GM21360 (cell line): ENCODE results near the gene APOC3.
"Not testable (repeated sequence)": the region's sequence is repeated elsewhere in the genome, so short reads cannot be mapped to it uniquely, and the experiment has no call there.

ENCODE experiments used
- ATAC-seq: cut with Tn5 transposase; IDR thresholded peaks from one replicate; pipeline ENCODE4 v1.9.1; 2021; ENCODE audit warnings: mild to moderate bottlenecking, moderate library complexity; ENCODE audit not compliant: unreplicated experiment

APOC3 gene

DNA sequence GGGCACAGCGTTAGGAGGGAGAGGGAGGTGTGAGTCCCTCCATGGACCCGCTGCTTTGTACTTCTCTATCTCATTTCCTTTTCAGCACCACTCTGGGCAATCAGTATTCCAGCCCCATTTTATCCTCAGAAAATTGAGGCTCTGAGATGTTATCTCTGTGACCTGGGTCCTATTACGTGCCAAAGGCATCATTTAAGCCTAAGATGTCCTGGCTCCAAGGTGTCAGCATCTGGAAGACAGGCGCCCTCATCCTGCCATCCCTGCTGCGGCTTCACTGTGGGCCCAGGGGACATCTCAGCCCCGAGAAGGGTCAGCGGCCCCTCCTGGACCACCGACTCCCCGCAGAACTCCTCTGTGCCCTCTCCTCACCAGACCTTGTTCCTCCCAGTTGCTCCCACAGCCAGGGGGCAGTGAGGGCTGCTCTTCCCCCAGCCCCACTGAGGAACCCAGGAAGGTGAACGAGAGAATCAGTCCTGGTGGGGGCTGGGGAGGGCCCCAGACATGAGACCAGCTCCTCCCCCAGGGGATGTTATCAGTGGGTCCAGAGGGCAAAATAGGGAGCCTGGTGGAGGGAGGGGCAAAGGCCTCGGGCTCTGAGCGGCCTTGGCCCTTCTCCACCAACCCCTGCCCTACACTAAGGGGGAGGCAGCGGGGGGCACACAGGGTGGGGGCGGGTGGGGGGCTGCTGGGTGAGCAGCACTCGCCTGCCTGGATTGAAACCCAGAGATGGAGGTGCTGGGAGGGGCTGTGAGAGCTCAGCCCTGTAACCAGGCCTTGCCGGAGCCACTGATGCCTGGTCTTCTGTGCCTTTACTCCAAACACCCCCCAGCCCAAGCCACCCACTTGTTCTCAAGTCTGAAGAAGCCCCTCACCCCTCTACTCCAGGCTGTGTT is 829 bp upstream of the APOC3 start:
- no peak for ATAC-seq

DNA sequence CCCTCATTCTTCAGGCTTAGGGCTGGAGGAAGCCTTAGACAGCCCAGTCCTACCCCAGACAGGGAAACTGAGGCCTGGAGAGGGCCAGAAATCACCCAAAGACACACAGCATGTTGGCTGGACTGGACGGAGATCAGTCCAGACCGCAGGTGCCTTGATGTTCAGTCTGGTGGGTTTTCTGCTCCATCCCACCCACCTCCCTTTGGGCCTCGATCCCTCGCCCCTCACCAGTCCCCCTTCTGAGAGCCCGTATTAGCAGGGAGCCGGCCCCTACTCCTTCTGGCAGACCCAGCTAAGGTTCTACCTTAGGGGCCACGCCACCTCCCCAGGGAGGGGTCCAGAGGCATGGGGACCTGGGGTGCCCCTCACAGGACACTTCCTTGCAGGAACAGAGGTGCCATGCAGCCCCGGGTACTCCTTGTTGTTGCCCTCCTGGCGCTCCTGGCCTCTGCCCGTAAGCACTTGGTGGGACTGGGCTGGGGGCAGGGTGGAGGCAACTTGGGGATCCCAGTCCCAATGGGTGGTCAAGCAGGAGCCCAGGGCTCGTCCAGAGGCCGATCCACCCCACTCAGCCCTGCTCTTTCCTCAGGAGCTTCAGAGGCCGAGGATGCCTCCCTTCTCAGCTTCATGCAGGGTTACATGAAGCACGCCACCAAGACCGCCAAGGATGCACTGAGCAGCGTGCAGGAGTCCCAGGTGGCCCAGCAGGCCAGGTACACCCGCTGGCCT is 641 bp downstream of the APOC3 start:
- no peak for ATAC-seq

DNA sequence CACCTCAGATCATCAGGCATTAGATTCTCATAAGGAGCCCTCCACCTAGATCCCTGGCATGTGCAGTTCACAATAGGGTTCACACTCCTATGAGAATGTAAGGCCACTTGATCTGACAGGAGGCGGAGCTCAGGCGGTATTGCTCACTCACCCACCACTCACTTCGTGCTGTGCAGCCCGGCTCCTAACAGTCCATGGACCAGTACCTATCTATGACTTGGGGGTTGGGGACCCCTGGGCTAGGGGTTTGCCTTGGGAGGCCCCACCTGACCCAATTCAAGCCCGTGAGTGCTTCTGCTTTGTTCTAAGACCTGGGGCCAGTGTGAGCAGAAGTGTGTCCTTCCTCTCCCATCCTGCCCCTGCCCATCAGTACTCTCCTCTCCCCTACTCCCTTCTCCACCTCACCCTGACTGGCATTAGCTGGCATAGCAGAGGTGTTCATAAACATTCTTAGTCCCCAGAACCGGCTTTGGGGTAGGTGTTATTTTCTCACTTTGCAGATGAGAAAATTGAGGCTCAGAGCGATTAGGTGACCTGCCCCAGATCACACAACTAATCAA is 2.2 kb downstream of the APOC3 start:
- no peak for ATAC-seq

DNA sequence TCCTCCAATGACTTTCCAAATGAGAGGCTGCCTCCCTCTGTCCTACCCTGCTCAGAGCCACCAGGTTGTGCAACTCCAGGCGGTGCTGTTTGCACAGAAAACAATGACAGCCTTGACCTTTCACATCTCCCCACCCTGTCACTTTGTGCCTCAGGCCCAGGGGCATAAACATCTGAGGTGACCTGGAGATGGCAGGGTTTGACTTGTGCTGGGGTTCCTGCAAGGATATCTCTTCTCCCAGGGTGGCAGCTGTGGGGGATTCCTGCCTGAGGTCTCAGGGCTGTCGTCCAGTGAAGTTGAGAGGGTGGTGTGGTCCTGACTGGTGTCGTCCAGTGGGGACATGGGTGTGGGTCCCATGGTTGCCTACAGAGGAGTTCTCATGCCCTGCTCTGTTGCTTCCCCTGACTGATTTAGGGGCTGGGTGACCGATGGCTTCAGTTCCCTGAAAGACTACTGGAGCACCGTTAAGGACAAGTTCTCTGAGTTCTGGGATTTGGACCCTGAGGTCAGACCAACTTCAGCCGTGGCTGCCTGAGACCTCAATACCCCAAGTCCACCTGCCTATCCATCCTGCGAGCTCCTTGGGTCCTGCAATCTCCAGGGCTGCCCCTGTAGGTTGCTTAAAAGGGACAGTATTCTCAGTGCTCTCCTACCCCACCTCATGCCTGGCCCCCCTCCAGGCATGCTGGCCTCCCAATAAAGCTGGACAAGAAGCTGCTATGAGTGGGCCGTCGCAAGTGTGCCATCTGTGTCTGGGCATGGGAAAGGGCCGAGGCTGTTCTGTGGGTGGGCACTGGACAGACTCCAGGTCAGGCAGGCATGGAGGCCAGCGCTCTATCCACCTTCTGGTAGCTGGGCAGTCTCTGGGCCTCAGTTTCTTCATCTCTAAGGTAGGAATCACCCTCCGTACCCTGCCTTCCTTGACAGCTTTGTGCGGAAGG is 2.9 kb downstream of the APOC3 start:
- ATAC-seq: no peak

DNA sequence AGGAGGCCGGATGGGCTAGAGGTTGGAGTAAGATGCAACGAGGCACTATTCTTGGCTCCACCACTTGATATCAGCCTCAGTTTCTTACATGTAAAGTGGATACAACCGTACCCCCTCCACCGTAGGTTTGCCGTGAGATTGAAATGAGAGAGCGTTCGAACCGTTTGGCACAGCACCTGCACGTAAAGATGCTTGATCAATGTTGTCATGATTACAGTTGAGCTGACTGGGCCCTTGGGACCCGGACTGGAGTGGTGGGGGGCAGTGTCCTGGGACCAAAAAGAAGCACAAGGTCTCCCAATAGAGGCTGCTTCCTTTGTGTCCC is 3.7 kb downstream of the APOC3 start:
- ATAC-seq: no peak

DNA sequence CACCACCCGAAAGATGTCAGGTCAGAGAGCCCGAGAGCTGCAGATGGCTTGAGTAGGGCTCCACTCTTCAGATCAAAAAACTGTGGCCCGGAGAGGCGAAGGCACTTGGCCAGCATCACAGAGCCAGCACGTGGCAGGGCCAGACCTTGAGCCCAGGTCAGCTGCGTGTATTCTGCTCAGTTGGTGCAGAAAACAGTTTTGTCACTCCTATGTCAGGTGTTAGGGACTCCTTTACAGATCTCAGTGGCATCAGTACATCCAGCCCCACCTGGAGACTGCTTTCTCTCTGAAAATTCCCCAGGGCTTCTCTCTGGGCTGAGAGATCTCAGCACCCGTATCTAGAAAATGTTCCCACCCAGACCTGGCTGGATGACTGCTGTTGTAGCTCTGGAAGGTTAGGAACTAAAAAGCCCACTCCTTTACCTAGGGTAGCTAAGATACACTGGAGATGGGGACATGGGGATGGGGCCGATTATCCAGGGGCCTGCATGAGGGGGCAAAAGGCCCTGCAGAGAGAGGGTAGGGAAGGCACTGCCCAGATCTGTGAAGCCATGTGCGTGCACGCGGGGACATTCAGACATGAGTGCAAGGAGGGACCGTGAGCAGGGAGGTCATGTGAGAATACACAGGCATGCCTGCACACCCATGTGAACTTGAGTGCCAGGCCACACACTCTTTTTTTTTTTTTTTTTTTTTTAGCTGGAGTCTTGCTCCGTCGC is 4.3 kb downstream of the APOC3 start:
- ATAC-seq: no peak

DNA sequence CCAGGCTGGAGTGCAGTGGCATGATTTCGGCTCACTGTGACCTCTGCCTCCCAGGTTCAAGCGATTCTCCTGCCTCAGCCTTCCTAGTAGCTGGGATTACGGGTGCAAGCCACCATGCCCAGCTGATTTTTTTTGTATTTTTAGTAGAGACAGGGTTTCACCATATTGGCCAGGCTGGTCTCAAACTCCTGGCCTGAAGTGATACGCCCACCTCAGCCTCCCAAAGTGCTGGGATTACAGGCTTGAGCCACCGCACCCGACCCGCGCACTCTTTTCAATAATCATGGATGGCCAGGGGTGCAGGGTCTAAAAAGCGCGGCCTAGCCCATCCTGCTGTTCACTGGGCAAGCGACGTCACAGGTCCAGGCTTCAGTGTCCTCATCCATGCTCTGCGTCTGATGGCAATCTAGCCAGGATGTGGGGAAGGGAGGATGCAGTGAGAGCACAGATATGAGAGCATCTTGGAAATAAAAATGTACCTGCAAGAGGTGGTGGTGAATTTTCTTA is 4.9 kb downstream of the APOC3 start:
- ATAC-seq: not testable (repeated sequence)

DNA sequence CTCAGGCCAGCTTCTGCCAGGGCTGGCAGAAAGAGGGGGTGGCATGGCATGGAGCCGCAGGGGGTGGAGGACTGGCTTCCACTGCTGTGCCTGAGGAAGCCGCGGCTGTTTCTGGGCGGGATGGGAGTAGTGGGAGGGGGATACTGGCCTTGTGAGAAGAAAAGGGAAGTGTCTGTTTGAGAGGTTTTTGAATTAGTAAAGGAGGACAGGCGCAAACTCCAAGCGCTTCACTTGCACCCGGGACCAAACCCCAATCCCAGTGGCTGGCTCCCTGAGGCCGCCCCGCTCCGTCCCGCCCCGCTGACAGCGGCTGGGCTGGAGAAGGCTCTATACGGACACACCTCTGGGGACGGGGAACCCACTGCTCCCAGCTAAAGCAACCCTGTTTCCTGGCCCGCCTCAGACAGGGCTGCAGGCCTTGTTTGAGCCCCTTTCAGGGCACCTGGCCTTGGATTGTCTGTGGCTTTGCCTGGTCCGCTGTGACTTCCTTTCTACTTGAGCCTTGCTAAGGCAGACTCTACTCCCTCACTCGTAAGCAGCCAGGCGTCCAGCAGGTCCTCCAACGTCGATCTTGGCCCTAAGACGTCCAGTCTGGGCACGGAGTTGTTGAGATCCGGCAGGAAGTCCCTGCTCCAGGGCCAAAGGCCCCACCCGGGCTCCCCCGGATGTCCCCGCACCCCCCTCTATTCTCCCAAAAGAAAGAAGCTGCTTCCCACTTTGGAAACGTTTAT is 5.5 kb downstream of the APOC3 start:
- ATAC-seq: peak; percentile 13

DNA sequence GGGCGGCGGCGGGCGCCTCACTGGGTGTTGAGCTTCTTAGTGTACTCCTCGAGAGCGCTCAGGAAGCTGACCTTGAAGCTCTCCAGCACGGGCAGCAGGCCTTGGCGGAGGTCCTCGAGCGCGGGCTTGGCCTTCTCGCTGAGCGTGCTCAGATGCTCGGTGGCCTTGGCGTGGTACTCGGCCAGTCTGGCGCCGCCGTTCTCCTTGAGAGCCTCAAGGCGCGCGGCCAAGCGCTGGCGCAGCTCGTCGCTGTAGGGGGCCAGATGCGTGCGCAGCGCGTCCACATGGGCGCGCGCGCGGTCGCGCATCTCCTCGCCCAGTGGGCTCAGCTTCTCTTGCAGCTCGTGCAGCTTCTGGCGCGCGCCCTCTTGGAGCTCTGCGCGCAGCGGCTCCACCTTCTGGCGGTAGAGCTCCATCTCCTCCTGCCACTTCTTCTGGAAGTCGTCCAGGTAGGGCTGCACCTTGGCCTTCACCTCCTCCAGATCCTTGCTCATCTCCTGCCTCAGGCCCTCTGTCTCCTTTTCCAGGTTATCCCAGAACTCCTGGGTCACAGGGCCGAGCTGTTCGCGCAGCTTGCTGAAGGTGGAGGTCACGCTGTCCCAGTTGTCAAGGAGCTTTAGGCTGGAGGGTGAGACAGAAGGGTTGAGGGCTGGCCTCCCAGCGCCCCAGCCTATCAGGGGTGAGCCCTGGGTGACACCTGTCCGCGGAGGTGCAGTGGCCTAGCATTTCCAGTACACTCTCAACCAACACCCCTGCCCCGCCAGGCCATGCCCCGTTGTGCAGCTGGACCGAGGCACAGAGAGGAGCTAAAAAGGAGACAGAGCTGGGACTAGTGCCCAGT is 6.3 kb downstream of the APOC3 start:
- peak; percentile 79 for ATAC-seq

DNA sequence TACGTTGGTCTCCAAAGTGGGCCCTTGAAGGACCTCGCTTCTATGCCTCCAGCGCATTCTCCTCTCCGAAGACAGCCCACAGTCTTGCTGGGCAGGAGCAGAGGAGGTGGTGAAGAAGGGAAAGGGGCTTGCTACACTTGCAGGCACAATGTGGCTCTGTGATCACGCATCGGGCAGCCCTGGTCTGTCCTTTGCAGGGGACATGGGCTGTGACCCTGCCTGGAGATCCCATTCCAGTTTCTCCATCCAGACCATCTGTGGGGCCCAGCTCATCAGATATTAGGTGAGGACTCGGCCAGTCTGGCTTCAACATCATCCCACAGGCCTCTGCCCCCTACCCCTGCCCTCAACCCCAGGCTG is 6.9 kb downstream of the APOC3 start:
- no peak for ATAC-seq

DNA sequence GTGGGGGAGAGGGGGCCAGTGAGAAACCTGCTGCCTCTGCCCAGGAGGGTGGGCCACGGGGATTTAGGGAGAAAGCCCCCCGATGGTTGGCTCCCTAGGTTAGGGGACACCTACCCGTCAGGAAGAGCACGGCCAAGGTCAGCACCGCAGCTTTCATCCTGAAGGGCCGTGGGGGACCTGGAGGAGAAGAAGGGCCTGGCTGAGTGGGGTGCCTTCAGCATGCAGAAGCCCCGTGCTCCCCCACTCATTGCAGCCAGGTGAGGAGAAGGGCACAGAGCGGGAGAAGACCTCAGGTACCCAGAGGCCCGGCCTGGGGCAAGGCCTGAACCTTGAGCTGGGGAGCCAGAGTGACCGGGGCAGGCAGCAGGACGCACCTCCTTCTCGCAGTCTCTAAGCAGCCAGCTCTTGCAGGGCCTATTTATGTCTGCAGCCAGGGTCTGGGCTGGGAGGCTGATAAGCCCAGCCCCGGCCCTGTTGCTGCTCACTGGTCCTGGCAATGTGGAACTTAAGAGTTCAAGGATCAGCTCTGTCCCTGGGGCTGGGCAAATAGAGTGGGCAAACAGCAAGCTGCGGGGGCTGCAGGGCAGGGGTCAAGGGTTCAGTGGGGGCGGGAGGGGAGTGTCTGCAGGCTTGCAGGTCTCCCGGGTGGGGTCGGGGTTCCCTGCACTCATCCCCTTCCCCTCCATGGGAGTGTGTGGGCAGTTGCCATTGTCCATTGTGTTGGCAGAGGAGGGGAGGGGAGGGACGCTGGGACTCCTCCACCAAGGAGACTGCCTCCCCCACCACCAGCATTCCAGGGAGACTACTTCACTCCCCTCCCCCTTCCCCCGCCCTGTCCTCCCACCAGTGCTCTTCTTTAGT is 7.8 kb downstream of the APOC3 start, which contains the start of gene APOA1:
TSS of gene APOA1 (minus strand) at position 392 of the 861 bp plus-strand sequence. CDS start at position 157, 235 bp downstream.
- no peak for ATAC-seq

DNA sequence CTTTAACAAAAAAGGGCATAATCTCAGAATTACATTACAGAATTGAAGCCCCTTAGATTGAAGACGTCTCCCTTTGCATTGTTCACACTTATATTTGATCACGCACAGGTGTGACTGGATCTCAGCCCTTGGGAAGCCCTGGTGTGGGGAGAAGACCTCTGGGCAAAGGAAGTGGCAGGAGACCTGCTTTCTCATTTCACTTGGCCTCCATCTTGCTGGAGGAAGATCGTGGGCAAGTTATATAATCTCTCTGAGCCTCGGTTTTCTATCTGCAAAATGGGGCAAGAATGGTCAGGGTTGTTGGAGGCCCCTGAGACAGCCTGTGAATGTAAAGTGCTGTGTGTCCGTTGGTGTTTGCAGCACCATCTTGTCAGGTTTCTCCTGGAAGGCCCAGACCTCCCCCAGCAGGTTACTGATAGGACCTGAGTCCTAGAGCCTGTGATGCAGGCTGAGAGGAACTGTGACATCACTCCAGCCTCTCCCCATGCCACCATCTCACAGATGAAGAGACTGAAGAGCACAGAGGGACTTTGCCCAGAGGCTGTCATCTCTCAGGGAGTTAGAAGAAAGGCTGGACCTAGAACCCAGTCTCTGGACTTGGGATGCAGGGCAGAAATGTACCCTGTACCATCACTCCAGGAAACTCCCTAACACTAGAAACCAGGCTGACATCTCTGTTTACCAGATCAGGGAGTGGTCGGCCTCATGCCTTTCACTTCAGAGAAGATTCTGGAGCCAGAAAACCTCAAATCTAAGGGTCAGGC is 8.8 kb downstream of the APOC3 start:
- ATAC-seq: no peak

DNA sequence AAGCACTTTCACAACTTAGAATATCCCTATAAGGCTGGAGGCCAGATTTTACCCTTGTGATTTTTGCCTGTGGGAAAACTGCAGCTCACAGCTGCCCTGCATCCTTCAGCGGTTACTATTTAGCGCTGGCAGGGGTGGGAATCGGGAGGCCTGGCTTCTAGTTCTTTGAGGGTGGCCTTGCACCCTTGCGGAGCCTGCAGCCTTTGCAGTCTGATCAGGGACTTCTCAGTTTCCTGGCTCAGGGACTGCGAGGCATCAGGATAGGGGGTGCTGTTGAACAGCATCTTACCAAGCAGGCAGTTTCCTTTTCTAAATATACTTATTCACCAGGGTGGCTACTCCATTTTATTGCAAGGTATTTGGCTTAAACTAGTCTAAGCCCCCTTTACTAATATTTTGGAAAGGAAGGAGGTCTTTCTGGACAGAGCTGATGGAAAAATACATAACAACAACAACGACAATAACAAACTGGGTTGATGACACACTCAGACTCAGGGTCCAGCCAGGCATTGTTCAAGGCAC is 10.6 kb downstream of the APOC3 start:
- ATAC-seq: no peak

DNA sequence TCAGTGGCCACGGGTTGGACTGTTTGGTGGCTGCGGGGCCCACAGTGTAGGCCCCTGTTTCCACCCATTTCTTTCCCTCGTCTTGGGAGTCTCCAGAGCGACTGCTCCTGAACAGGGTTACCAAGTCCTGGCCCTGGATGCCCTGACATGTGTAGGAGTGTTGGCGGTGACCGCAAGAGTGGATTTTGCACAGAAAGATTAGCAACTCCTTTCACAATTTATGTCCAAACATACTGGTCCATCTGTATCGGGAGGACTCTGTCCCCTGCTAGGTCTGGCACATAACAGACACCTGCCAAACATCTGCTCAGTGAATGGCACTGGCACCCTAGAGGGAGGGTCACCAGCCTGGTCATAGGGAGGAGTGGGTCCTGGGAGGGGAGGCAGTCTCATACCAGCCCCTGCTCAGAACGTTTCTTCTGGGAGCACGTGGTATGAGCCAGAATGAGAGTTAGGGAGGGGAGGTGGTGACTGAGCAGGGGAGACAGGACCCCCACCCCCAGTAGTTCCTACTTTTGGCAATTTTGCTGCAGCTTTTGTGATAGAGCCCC is 11.1 kb downstream of the APOC3 start:
- no peak for ATAC-seq

DNA sequence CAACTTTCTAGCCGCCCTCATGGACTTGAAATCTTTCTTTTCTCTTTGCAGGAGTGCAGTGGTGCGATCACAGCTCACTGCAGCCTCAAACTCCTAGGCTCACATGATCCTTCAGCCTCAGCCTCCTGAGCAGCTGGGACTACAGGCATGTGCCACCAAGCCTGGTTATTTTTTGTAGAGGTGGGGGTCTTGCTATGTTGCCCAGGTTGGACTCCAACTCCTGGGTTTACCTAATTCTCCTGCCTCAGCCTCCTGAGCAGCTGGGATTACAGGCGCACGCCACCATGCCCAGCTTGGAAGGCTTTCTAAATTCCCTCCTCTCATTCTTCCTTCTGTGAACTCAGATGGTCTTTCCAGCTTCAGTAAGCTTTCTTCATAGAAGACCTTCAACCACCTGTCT is 12.4 kb downstream of the APOC3 start:
- no peak for ATAC-seq

DNA sequence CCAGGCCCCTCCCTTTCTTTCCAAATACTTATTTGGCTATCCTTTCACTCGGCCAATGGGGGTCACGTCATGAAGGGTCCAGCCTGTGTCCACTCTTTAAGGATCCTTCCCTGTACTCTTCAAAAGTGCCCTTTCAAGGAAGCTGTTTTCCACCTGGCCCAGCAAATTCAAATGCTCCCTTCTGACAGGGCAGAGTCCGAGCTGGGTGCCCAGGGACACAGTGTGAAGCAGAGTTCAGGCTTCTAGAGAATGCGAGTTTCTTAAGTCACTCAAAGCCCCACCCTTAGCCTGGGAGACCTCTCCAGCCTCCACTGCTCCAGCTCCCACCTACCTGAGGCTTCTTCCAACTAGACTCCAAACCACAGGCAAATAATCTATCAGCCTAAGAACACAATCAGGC is 13.2 kb downstream of the APOC3 start:
- ATAC-seq: no peak
